Measurements from ENCODE around the gene TCERG1.
A peak's percentile ranks its signal among the peaks of the same experiment; 100 is the strongest.
"Not testable (repeated sequence)": the region's sequence is repeated elsewhere in the genome, so short reads cannot be mapped to it uniquely, and the experiment has no call there.

The TCERG1 gene

DNA sequence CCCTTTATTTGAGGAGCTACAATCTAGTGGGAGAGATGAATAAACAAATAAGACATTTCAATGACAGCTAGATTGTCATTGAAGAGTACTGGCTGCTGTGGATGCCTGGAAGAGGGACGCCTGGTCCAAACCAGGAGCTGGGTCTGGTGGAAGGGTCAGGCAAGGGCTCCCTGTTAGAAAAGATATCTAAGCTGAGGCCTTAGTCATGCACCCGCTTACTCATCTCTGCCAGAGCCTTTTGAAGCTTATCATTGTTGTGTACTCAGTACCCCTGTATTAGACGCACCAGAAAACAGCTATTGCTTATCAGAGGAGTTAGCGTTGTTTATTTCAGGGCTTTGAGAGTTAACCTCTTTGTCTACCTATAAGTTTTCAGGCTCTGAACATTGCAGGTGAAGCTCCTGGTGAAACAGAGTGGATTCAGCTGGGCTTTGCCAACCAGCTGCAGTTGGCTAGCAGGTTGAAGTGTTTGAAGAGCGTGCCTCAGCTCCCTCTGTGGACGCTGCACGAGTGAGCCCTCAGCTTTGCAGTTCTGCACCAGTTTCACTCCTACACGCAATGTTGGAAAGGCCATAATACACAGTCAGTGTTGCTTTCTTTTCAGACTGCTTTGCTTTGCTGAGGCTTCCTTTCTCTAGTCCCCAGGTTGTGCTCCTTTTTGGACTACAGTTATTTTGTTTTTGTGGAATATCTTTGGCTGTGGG lies 74.4 kb downstream of the TCERG1 start:
- DNase-seq, result no peak

DNA sequence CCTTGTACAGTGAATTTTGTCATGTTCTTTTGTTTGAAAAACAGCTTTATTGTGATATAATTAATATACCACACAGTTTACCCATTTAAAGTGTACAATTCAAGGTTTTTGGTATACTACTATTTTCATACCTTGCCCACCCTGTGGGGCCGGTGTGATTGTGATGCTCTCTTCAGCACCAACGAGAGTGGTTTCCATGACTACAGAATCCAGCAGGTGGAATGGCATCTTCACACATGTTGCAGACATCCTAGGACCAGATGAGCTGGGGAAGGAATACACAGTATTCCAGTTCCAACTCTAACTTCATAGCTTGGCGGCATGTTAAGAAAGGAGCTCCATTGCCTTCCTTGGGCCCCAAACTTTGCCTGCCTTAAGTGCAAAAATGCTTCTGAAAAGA lies 76.6 kb downstream of the TCERG1 start:
- no peak for DNase-seq

DNA sequence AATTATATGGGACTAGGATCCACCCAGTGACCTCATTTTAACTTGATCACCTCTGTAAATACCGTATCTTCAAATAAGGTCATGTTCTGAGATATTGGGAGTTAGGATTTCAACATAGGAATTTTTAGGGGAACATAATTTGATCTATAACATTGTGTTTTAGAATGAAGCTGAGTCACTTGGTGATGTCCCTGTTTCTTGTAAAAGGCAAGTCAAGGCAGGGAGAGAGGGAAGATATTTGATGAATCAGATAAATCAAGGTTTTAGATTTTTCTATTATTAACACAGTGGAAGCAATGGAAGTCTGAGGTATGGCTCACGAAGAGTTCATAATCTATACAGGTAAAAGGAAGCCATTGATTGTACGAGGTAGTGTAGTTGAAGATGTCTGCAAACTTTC lies 80.7 kb downstream of the TCERG1 start:
- no peak for DNase-seq

DNA sequence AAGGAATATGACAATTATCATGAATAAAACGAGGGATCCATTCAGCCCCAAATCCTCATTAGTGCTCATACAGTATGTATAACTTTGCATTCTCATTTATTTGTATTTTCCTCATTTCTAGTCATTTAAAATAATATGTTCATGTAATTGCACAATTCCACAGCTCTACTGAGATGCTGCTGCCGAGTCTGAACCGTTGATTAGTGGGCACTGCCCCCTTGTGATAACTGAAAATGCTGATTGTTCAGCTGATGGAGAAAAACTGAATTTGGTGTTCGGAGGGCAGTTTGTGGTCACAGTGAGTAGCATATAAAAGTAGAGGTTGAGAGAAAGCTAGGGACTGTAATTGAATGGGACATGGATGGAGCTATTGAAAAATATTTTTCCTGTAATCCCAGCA lies 81.1 kb downstream of the TCERG1 start:
- DNase-seq, result no peak

DNA sequence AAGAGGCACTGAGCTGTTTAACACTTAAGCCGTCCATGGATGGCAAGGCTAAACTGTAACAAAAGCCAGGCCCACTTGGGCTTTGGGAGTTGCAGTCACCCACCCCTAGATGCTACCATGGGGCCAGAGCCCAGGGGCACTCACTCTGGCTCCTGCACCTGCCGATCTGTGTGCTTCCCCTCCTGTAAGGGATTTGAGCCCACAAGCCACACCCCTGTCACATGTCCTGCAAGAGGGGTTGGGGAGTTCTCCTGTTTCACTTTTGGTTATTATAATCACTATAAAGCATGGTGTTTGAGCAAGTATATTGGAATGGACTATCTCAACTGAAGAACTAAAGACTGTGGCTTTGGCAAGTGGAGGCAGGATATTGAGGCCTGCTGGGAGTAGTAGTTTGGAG lies 82.9 kb downstream of the TCERG1 start:
- no peak for DNase-seq

DNA sequence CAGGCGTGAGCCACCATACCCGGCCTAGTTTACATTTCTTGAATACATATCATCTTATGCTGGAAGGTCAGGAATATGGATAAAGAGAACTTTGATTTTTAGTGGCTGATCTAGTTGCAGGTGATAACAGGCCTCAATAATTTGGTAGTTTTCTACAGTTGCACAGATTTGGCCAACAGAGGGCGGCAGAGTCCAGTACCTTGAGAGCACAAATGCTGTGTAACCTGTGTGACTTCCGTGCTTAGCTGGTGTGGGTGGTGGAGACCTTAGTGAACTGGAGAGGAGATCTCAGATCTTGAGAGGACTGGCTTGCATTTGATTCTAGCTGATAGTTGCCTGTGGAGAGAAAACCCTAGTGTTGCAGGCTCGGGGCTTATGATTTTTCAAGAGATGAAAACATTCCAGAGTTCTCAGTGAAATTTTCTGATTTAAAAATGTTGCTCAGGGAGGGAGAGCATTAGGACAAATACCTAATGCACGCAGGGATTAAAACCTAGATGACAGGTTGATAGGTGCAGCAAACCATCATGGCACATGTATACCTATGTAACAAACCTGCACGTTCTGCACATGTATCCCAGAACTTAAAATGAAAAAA lies 86.2 kb downstream of the TCERG1 start:
- DNase-seq, result peak; percentile 59

DNA sequence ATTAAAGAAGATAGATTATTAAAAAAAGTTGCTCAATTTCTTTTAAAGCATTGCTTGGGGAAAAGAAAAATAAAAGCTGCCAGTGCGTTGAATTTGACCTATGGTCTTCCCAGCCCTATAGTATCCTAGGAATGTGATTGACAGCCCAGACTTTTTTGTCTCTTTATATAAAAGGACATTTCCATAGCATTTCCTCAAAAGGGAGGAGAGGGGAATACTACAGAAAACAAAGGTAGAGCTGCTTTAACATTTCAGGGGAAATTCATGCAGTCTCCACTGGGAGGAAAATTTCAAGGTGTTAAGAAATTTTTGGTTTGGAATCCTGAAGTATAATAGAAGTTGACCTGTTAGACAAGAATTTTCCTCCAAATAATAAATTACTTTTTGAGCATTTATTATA lies 86.7 kb downstream of the TCERG1 start:
- DNase-seq, result no peak

DNA sequence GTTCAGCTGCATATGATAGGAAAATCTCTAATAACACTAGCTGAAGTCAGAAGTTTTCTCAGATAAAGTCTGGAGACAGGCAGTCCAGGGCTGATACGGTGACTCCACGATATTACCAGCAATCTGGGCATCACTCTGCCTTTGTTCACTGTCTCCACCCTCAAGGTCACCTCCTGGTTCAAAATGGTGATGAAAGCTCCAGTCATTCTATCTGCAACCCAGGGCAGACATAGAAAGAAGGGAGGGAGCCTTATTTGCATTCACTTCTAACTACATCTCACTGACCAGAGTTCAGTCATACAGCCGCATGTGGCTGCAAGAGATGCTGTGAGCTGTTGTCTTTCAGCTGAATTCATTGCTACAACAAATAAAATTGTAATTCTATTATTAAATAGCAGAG lies 91.3 kb downstream of the TCERG1 start:
- DNase-seq, result no peak

DNA sequence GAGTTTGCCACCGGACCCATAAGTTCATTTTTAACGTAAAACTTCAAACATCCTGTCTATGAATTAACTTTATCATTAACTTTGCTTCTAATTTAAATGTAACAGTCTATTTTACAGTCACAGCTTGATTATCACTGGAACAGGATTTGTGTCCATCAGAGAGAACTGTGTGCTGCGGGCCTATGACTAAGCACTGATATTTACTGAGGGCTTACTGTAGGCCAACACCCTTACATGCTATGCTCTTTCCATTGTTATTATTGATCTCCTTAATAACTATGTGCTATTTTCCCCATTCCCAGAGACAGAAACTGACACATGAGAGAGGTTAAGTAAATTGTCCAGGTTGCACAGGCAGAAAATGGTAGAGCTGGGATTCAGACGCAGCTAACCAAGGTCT lies 92.8 kb downstream of the TCERG1 start:
- DNase-seq, result no peak

DNA sequence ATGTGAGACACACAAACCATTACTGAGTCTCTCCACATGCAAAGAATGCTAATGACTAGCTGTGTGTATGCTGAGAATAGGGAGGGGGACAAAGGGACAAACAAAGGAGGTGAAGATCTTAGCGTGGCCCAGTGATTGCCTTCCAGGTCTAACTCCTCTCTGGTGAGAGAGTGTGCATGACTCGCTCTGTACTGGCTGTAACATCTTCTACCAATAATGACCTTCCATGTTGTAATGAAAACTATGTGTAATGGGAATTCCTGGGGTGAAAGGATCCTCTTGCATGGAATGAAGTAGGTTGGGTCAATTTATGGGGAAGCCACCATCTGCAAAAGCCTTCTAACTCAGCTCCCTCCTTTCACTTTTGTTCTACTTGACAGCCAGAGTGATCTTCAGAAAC lies 93.3 kb downstream of the TCERG1 start:
- no peak for DNase-seq

DNA sequence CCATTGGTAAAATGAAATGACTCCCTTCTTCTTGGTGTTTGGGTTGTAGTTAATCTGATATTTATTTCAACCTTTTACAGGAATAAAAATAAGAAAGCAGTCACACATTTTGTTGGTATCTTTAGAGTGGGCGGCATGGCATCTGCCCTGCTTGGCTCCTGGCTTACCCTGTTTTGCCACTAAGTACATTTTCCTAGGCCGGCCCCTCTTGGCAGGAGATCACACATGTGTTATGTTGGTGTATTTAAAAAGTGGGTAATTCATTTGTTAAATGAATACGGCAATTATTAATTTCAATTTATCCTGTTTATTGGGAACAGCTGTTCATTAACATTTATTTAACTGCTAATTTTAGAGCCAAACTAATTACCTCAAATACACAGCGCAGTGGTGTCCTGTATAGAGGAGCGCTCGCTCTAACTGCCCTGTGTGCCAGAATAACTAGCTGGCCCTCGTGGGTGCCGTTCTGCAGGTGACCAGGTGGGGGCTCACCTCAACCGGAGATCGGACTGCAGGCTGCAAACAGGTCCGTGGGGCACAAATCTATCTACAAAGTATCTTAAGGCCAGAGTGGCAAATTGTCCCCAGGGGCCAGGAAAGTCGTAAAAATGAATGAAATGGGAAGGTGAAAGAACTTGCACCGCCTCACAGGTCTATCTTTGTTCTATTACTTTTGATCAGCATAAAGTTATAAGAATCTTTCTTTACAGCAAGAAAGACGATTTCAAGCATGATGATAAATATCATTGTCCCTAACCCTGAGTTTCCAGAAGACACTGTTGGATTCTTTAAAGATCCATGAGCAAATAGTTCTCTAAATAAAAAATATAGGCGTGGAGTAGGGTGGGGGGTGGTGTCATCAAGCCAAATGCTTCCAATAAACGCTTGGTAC lies 95.1 kb downstream of the TCERG1 start:
- peak; percentile 50 for DNase-seq

DNA sequence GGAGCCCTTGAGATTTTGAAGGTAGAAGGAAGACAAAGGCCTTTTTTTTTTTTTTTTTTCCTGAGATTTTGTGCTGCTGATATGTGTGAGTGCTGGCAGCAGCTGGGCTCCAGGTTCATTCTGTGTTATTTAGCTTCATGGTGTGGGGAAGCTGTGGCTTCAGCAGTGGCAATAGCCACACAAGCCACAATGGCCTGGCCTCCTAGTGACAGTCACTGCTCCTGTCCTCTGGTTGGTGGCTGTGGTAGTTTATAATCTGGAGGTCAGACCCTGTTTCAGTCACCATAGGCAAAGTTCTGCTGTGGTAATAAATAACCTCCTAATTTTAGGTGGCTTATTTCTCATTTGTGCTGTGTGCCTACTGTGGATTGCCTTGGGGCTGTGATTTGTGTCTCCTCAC lies 97.1 kb downstream of the TCERG1 start:
- no peak for DNase-seq

DNA sequence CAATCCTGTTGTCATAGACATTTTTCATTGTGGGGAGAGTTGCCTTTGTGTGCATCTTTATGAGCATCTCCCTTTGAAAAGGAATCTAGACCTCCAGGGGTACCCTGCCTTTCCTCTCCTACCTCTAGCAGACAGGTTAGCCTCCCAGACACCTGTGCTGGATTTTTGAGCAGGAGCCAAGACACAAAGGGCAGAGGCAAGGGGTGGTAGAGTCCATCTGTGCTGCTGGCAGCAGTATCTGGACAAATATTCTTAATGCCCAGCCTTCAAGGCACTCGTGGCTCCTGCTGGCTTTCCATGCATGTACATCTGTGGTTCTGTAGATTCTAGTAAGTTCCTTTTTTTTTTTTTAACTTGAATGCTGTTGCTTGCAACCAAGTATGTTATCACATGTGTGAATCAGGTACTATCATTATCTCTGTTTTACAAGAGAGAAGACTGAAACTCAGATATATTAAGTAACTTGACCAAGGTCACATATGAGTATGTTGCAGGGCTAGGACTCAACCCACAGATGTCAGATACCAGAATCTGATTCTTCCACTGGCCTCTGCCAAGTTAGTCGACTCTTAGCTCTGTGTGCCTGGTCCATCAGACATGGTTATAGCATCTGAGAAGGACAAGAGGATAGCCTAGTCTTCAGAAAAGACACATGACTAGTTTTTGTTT lies 101.8 kb downstream of the TCERG1 start:
- DNase-seq, result no peak

DNA sequence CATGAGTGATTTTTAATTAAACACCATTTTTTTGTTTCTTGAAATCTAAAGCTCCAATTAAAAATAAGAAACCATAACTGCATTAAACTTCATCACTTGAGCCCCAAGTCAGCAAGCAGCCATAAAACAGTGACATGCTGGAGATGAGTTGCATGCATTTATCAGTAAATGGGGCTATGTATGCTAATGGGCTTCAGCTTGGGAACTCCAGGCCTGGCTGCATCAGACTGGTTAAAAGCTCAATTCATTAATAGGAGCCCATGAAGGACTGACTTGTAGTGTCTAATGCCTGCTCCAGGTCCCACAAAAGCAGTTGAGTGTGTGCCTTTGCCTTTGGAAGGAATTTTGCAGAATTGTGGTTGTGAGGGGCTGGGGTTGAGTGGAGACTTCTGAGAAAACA lies 102.5 kb downstream of the TCERG1 start:
- no peak for DNase-seq

DNA sequence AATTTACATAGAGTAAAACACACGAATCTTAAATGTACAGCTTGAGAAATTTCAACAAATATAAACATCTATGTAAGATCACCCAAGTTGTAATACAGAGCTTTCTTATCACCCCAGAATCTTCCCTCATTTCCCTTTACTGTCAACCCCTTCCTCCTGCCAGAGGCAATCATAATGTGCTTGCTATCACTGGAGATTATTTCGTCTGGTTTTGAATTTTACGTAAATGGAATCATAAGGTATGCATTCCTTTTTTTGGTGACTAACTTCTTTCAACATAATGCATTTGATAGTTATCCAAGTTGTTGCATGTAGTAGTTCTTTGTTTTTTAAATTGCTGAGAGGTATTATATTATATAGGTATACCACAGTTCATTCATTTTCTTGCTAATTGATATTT lies 106.3 kb downstream of the TCERG1 start:
- DNase-seq, result no peak

DNA sequence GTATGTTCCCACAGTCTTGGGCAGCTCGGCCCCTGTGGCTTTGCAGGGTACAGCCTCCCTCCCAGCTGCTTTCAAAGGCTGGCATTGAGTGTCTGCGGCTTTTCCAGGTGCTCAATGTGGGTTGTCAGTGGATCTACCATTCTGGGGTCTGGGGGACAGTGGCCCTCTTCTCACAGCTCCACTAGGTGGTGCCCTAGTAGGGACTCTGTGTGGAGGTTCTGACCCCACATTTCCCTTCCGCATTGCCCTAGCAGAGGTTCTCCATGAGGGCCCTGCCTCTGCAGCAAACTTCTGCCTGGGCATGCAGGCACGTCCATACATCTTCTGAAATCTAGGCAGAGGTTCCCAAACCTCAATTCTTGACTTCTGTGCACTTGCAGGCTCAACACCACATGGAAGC lies 109.8 kb downstream of the TCERG1 start:
- not testable (repeated sequence) for DNase-seq

DNA sequence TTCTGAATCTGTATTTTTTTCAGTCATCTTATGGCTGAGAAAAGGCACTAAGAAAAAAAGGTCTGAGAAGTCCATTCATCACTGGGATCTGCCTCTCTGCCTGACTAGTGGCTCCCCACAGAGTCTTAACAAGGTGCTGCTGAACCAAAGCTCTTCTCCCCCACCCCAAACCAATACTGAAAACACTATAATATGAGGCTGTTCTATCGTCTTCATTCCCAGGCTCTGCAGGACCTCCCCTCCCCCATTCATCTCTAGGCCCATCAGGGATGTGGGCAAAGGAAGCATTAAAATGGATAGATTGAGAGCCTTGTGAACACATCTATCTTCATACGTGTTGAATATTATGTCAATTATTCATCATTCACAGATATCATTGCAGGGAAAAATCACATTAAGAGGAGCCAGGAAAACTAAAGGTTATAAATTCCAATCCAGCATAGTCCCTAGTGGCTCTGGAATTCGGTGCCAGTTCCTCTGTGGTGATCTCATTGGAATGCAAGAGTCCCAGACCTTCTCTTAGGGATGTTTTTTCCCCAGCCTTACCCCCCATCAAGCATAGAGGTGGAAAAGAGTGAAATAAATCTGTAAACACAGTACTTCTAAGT lies 113.2 kb downstream of the TCERG1 start:
- DNase-seq, result no peak

All from effector CD4-positive, alpha-beta T cell (primary cell).